Neural cell (in vitro differentiated cells): ENCODE data around the gene MGAT4A. TPM values are rescaled to one million over a fixed set of nuclear protein-coding genes. Genes with fewer than 3 reads are reported as not detected.

Experiments used
- H2AFZ ChIP-seq: fragments of 200-600, 300-800 bp; sonication (generic), shearing (Covaris generic); 2 replicates; pipeline ENCODE4 v1.6.0; 2014; ENCODE audit warnings: low read depth, mild to moderate bottlenecking, antibody characterized with exemption, low read length, moderate library complexity
- H3F3A ChIP-seq: fragments of 200-600 bp; shearing (Covaris generic); 2 replicates; pipeline ENCODE4 v1.6.1; 2016; ENCODE audit warnings: mild to moderate bottlenecking, moderate library complexity, mixed read lengths, antibody characterized with exemption, low read length; ENCODE audit not compliant: insufficient read depth, poor library complexity, severe bottlenecking
- H3K27ac ChIP-seq: fragments of 200-600, 300-800 bp; sonication (generic), shearing (Covaris generic); 2 replicates; pipeline ENCODE4 v1.5.1; 2014; ENCODE audit warnings: mild to moderate bottlenecking, low read length, moderate library complexity
- H3K27me3 ChIP-seq: fragments of 300-800, 200-600 bp; sonication (generic), shearing (Covaris generic); 2 replicates; pipeline ENCODE4 v1.6.0; 2014; ENCODE audit warnings: mild to moderate bottlenecking, low read depth, low read length, moderate library complexity; ENCODE audit not compliant: insufficient read depth
- H3K36me3 ChIP-seq: fragments of 300-800, 200-600 bp; sonication (generic), shearing (Covaris generic); 2 replicates; pipeline ENCODE4 v1.5.1; 2014; ENCODE audit warnings: mild to moderate bottlenecking, antibody characterized with exemption, low read length, moderate library complexity; ENCODE audit not compliant: insufficient read depth
- H3K4me2 ChIP-seq: fragments of 300-800, 200-600 bp; sonication (generic), shearing (Covaris generic); 2 replicates; pipeline ENCODE4 v1.6.0; 2014; ENCODE audit warnings: mild to moderate bottlenecking, low read length
- H3K4me3 ChIP-seq: fragments of 300-800, 200-600 bp; sonication (generic), shearing (Covaris generic); 2 replicates; pipeline ENCODE4 v1.5.1; 2014; ENCODE audit warnings: mild to moderate bottlenecking, low read length, moderate library complexity
- H3K79me2 ChIP-seq: fragments of 200-600 bp; shearing (Covaris generic); replicated peaks from 2 replicates; pipeline ENCODE4 v1.6.0; 2014; ENCODE audit warnings: mild to moderate bottlenecking, low read length, moderate library complexity; ENCODE audit not compliant: insufficient read depth
- H3K9ac ChIP-seq: fragments of 300-800, 200-600 bp; sonication (generic), shearing (Covaris generic); 2 replicates; pipeline ENCODE4 v1.6.1; 2016; ENCODE audit warnings: mild to moderate bottlenecking, low read length, mixed read lengths
- H3K9me2 ChIP-seq: fragments of 200-600 bp; shearing (Covaris generic); 2 replicates; pipeline ENCODE4 v1.6.1; 2016; ENCODE audit warnings: mild to moderate bottlenecking, low read length, mixed read lengths; ENCODE audit not compliant: insufficient read depth
- H3K9me3 ChIP-seq: fragments of 200-600, 300-800 bp; sonication (generic), shearing (Covaris generic); 2 replicates; pipeline ENCODE4 v1.6.1; 2016; ENCODE audit warnings: mild to moderate bottlenecking, mixed run types, low read length, moderate library complexity, mixed read lengths
- H4K20me1 ChIP-seq: fragments of 200-600 bp; shearing (Covaris generic); 2 replicates; pipeline ENCODE4 v1.6.1; 2016; ENCODE audit warnings: mild to moderate bottlenecking, mixed run types; ENCODE audit not compliant: insufficient read depth
- EP300 ChIP-seq: fragments of 450-650 bp; conservative IDR thresholded peaks from 2 replicates; pipeline ENCODE4 v1.6.1; 2014; ENCODE audit warnings: antibody characterized with exemption, mild to moderate bottlenecking, moderate library complexity; ENCODE audit not compliant: poor library complexity, severe bottlenecking
- EZH2 ChIP-seq: fragments of 200-600, 300-800 bp; shearing (Covaris generic), sonication (generic); IDR thresholded peaks from 2 replicates; pipeline ENCODE4 v1.6.1; 2014; ENCODE audit warnings: antibody characterized with exemption, low read length, borderline replicate concordance, mild to moderate bottlenecking; ENCODE audit not compliant: insufficient read depth, poor library complexity, severe bottlenecking
- MXI1 ChIP-seq: fragments of 450-650 bp; conservative IDR thresholded peaks from 2 replicates; pipeline ENCODE4 v1.6.1; 2014; ENCODE audit warnings: antibody characterized with exemption, mild to moderate bottlenecking; ENCODE audit not compliant: poor library complexity, severe bottlenecking
- POLR2AphosphoS5 ChIP-seq: IDR thresholded peaks from 2 replicates; pipeline ENCODE4 v1.6.1; 2012
- RAD21 ChIP-seq: fragments of 450-650 bp; conservative IDR thresholded peaks from 2 replicates; pipeline ENCODE4 v1.6.1; 2014; ENCODE audit warnings: antibody characterized with exemption, mild to moderate bottlenecking, moderate library complexity
- SMC3 ChIP-seq: fragments of 450-650 bp; conservative IDR thresholded peaks from 2 replicates; pipeline ENCODE4 v1.6.1; 2014; ENCODE audit warnings: antibody characterized with exemption, mild to moderate bottlenecking, moderate library complexity; ENCODE audit not compliant: poor library complexity
- TAF1 ChIP-seq: IDR thresholded peaks from 2 replicates; pipeline ENCODE4 v1.6.1; 2012; ENCODE audit warnings: low read depth
- polyA plus RNA-seq: library from polyadenylated mRNA; depleted of rRNA; stranded (reverse); fragments of >200 nt; gene quantifications from 2 replicates; pipeline ENCODE4 v1.2.3, GENCODE V29; 2014
- TF ChIP-seq, protein P1 (sequence below): fragments of 450-650 bp; IDR thresholded peaks from 2 replicates; pipeline ENCODE4 v1.5.1; 2014; ENCODE audit warnings: antibody characterized with exemption, mild to moderate bottlenecking, moderate library complexity; ENCODE audit not compliant: poor library complexity, severe bottlenecking
- TF ChIP-seq, protein P2 (sequence below): IDR thresholded peaks from 2 replicates; pipeline ENCODE4 v1.6.1; 2012; ENCODE audit warnings: borderline replicate concordance

The MGAT4A gene
- polyA plus RNA-seq, 1 donor from 2014 or later, result 54.8 TPM

DNA sequence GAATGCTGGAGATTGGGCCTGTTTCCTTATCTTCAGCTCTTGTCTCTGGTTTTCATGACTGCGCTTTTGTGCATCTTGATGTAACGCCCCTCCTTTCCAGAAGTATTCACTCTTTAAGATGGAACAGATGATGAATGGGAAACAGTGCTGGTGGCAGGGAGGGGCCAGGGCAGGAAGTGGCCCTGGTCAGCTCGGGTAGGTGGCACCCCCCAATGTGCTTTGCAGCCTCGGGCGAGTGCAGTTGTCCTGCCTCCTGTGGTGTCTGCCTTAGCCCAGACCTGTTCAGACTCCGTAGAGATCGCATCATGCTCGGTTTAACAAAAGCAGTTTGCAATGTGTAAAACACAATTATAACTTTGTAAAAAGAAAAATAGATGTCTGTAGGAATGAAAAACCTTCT, 17.0 kb upstream of the MGAT4A start:
- Histone ChIP-seq H3K79me2 (no peaks in the 10 kb centered on the region), H2AFZ (no peak overlapping the region), H3K9me2 (no peaks in the 10 kb centered on the region), H3K4me2 (no peak overlapping the region), H3K27me3 (no peaks in the 10 kb centered on the region), H3K36me3 (no peaks in the 10 kb centered on the region), H3K9ac (no peak overlapping the region), H4K20me1 (no peaks in the 10 kb centered on the region), H3F3A (no peaks in the 10 kb centered on the region), H3K27ac (no peak overlapping the region), H3K9me3 (no peaks in the 10 kb centered on the region), H3K4me3 (no peak overlapping the region)
- TF ChIP-seq POLR2AphosphoS5 (no peak), TAF1 (no peak), EP300 (no peak), RAD21 (no peak), EZH2 (no peak), MXI1 (no peak), SMC3 (no peak)
- TF ChIP-seq, protein P1, sequence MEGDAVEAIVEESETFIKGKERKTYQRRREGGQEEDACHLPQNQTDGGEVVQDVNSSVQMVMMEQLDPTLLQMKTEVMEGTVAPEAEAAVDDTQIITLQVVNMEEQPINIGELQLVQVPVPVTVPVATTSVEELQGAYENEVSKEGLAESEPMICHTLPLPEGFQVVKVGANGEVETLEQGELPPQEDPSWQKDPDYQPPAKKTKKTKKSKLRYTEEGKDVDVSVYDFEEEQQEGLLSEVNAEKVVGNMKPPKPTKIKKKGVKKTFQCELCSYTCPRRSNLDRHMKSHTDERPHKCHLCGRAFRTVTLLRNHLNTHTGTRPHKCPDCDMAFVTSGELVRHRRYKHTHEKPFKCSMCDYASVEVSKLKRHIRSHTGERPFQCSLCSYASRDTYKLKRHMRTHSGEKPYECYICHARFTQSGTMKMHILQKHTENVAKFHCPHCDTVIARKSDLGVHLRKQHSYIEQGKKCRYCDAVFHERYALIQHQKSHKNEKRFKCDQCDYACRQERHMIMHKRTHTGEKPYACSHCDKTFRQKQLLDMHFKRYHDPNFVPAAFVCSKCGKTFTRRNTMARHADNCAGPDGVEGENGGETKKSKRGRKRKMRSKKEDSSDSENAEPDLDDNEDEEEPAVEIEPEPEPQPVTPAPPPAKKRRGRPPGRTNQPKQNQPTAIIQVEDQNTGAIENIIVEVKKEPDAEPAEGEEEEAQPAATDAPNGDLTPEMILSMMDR, result no peak
- TF ChIP-seq, protein P2, sequence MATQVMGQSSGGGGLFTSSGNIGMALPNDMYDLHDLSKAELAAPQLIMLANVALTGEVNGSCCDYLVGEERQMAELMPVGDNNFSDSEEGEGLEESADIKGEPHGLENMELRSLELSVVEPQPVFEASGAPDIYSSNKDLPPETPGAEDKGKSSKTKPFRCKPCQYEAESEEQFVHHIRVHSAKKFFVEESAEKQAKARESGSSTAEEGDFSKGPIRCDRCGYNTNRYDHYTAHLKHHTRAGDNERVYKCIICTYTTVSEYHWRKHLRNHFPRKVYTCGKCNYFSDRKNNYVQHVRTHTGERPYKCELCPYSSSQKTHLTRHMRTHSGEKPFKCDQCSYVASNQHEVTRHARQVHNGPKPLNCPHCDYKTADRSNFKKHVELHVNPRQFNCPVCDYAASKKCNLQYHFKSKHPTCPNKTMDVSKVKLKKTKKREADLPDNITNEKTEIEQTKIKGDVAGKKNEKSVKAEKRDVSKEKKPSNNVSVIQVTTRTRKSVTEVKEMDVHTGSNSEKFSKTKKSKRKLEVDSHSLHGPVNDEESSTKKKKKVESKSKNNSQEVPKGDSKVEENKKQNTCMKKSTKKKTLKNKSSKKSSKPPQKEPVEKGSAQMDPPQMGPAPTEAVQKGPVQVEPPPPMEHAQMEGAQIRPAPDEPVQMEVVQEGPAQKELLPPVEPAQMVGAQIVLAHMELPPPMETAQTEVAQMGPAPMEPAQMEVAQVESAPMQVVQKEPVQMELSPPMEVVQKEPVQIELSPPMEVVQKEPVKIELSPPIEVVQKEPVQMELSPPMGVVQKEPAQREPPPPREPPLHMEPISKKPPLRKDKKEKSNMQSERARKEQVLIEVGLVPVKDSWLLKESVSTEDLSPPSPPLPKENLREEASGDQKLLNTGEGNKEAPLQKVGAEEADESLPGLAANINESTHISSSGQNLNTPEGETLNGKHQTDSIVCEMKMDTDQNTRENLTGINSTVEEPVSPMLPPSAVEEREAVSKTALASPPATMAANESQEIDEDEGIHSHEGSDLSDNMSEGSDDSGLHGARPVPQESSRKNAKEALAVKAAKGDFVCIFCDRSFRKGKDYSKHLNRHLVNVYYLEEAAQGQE, result no peak

DNA sequence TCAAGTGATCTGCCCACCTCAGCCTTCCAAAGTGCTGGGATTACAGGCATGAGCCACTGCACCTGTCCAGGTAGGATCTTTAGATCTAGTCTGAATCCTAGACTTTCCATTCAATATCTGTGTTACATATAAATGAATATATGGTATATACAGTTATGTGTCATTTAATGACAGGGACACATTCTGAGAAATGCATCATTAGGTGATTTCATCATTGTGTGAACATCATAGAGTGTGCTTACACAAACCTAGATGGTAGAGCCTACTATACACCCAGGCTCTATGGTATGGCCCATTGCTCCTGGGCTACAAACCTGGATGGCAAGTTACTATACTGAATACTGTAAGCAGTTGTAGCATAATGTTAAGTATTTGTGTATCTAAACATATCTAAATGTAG, 15.5 kb upstream of the MGAT4A start:
- no peaks in the 10 kb centered on the region for H3F3A ChIP-seq
- H3K36me3 ChIP-seq, result no peaks in the 10 kb centered on the region
- H2AFZ ChIP-seq, result no peak overlapping the region
- H3K27me3 ChIP-seq, result no peaks in the 10 kb centered on the region
- H3K4me3 ChIP-seq, result no peak overlapping the region
- no peak overlapping the region for H3K27ac ChIP-seq
- H3K9me3 ChIP-seq, result no peaks in the 10 kb centered on the region
- H3K9ac ChIP-seq, result no peak overlapping the region
- TF ChIP-seq EP300 (no peak), POLR2AphosphoS5 (no peak), MXI1 (no peak), RAD21 (no peak), EZH2 (no peak)
- TF ChIP-seq, protein P1, result no peak
- TF ChIP-seq, protein P2, result no peak
- H3K4me2 ChIP-seq, result no peak overlapping the region
- H3K9me2 ChIP-seq, result no peaks in the 10 kb centered on the region
- H3K79me2 ChIP-seq, result no peaks in the 10 kb centered on the region
- H4K20me1 ChIP-seq, result no peaks in the 10 kb centered on the region
